ENCODE data around the gene ZNF385B.
A peak's percentile ranks its signal among the peaks of the same experiment; 100 is the strongest.

The ZNF385B gene

DNA sequence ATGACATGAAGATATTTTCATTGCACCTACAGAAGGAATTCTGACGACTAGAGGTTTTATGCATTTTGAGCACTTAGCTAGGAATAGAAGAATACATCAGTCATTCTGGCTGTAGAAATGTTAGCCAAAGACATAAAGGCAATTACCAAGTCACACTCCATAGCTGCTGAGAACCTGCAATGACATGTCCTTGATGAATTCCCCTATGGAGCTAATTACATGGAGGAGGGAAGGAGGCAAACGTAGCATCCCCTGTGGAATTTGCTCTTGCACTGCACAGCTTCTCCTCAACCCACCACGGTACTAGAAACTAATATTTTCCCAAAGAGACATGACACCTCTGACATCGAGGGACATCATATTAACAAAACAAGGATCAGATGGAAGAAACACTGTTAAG lies 422.8 kb downstream of the ZNF385B start:
- no peak overlapping the region for H3K4me3 ChIP-seq (ENCODE audit: low read length)
- no peak overlapping the region for H3K9ac ChIP-seq (ENCODE audit: low read depth, low read length)
- H3K27me3 ChIP-seq (ENCODE audit: insufficient read depth, low read length): no peaks in the 10 kb centered on the region
- H3K9me3 ChIP-seq (ENCODE audit: insufficient read depth, low read depth, low read length): no peaks in the 10 kb centered on the region
- no peak overlapping the region for H3K27ac ChIP-seq (ENCODE audit: low read length)
- H3K36me3 ChIP-seq (ENCODE audit: insufficient read depth, low read depth, low read length): no peaks in the 10 kb centered on the region
- peaks cover 34% of the 10 kb centered on the region for H3K4me1 ChIP-seq (ENCODE audit: insufficient read depth, low read length)

DNA sequence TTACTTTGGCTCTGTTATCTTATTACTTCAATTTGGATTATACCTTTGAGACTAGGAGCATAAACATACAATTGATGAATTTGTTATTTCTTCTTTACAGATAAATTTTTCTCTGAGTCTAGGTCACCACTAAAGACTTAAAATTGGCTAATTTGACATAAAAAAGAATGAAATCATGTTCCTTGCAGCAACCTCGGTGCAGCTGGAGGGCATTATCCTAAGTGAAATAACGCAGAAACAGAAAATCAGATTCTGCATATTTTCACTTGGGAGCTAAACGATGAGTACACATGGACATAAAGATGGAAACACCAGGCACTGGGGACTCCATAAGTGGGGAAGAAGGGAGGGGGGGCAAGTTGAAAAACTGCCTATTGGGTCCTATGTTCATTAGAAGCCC lies 424.0 kb downstream of the ZNF385B start:
- H3K9me3 ChIP-seq (ENCODE audit: insufficient read depth, low read depth, low read length): no peaks in the 10 kb centered on the region
- no peak overlapping the region for H3K9ac ChIP-seq (ENCODE audit: low read depth, low read length)
- H3K4me3 ChIP-seq (ENCODE audit: low read length): no peak overlapping the region
- H3K27ac ChIP-seq (ENCODE audit: low read length): no peak overlapping the region
- no peaks in the 10 kb centered on the region for H3K27me3 ChIP-seq (ENCODE audit: insufficient read depth, low read length)
- peaks cover 22% of the 10 kb centered on the region for H3K4me1 ChIP-seq (ENCODE audit: insufficient read depth, low read length)
- H3K36me3 ChIP-seq (ENCODE audit: insufficient read depth, low read depth, low read length): no peaks in the 10 kb centered on the region

DNA sequence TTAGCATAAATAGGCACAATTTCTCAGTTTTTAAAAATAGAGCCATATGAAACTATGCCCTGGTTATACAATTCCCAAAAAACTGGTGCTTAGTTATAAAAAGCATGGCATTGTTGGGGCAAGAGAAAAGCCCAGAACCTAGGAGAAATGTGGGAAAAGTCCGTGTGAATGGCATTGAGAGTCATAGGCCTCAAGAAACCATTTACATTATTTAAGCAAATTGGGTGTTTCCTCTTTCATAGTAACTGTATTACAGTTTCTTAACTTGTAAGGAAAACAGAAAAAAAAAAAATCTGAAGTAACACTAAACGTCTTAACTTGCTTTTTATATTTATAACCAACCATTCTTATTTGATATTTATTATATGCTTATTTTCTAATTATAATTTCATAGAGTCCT lies 425.8 kb downstream of the ZNF385B start:
- Histone ChIP-seq H3K4me1 (ENCODE audit: insufficient read depth, low read length) (peaks cover 17% of the 10 kb centered on the region), H3K9me3 (ENCODE audit: insufficient read depth, low read depth, low read length) (no peaks in the 10 kb centered on the region), H3K9ac (ENCODE audit: low read depth, low read length) (no peak overlapping the region), H3K27me3 (ENCODE audit: insufficient read depth, low read length) (no peaks in the 10 kb centered on the region), H3K4me3 (ENCODE audit: low read length) (no peak overlapping the region), H3K36me3 (ENCODE audit: insufficient read depth, low read depth, low read length) (no peaks in the 10 kb centered on the region), H3K27ac (ENCODE audit: low read length) (no peak overlapping the region)

DNA sequence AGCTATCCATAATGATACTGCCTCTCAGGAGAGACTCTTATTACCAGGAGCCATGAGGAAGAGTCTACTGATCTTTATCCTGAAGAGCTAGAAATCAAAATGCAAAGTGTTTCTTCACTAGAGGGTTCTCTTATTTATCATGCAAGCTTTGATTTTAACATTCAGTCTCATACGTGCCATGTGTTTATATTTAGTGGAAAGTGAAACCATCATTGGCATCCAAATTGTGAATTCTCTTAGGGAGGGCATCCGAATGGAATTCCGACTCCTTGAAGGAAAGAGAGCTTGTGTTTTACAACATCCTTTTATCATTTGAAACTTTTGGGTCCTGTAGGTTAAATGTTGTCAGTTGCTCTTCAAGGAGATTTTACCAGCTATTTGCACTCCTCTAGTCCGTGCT lies 426.4 kb downstream of the ZNF385B start:
- Histone ChIP-seq H3K4me1 (ENCODE audit: insufficient read depth, low read length) (peaks cover 17% of the 10 kb centered on the region), H3K9me3 (ENCODE audit: insufficient read depth, low read depth, low read length) (no peaks in the 10 kb centered on the region), H3K36me3 (ENCODE audit: insufficient read depth, low read depth, low read length) (no peaks in the 10 kb centered on the region), H3K9ac (ENCODE audit: low read depth, low read length) (no peak overlapping the region), H3K27ac (ENCODE audit: low read length) (no peak overlapping the region), H3K4me3 (ENCODE audit: low read length) (no peak overlapping the region), H3K27me3 (ENCODE audit: insufficient read depth, low read length) (no peaks in the 10 kb centered on the region)

DNA sequence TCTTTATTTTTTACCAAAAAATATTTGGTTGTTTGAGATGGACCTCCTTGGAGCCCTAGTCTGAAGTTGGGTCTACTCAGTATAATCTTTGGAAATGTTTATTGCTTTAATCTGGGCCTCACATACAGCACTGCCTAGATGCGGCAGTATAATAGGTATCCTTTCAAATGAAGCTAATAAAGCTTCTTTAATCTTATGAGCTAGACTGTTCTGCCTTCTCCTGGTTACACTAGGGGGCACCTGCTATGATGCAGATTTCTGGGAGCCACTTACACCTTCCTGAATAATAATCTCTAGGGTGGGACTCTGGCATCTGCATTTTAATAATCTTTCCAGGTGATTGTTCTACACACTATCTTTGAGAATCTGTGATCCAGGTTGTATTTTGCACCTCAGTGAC lies 427.1 kb downstream of the ZNF385B start:
- Histone ChIP-seq H3K27ac (ENCODE audit: low read length) (no peak overlapping the region), H3K4me1 (ENCODE audit: insufficient read depth, low read length) (peaks cover 17% of the 10 kb centered on the region), H3K9ac (ENCODE audit: low read depth, low read length) (no peak overlapping the region), H3K36me3 (ENCODE audit: insufficient read depth, low read depth, low read length) (no peaks in the 10 kb centered on the region), H3K4me3 (ENCODE audit: low read length) (no peak overlapping the region), H3K9me3 (ENCODE audit: insufficient read depth, low read depth, low read length) (no peaks in the 10 kb centered on the region), H3K27me3 (ENCODE audit: insufficient read depth, low read length) (no peaks in the 10 kb centered on the region)

DNA sequence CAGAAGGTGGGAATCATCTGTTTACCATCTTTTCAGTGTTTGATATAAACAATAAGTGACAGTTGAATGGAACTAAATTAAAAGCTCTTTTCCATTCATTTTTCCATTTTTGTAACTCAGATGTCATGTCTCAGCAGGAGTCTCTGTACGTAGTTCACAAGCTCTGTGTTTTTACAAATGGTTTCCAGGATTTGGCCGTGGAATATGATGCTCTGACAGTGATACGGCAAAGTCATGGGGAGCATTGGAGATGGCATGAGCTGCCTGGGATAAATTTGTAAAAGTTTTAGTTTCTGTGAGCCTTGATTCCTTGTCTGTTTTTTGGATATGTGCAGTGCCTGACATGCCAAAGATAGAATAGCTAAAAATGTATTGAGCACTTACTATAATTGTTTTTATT lies 428.7 kb downstream of the ZNF385B start:
- no peaks in the 10 kb centered on the region for H3K27me3 ChIP-seq (ENCODE audit: insufficient read depth, low read length)
- no peak overlapping the region for H3K27ac ChIP-seq (ENCODE audit: low read length)
- no peaks in the 10 kb centered on the region for H3K9me3 ChIP-seq (ENCODE audit: insufficient read depth, low read depth, low read length)
- H3K9ac ChIP-seq (ENCODE audit: low read depth, low read length): no peak overlapping the region
- no peak overlapping the region for H3K4me3 ChIP-seq (ENCODE audit: low read length)
- H3K4me1 ChIP-seq (ENCODE audit: insufficient read depth, low read length): peaks cover 26% of the 10 kb centered on the region
- no peaks in the 10 kb centered on the region for H3K36me3 ChIP-seq (ENCODE audit: insufficient read depth, low read depth, low read length)

DNA sequence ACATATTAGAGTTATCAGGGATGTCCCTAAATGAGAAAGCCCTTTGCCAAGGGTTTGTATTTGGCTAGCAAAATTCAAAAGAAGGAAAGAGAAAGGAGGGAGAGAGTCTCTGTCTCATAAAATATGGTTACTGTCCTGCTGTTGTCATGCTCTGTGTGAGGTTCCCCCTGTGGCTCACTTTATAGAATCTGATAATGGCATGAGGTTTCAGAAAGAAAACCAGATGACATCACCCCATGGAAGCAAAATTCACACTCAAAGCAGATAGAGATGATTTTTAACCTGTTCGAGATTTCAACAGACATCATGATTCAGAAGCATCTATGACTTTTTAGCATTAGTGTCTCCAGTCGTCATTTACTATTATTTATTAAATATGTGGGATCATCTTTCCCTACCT lies 431.8 kb downstream of the ZNF385B start:
- H3K27me3 ChIP-seq (ENCODE audit: insufficient read depth, low read length): no peaks in the 10 kb centered on the region
- H3K27ac ChIP-seq (ENCODE audit: low read length): no peak overlapping the region
- H3K4me3 ChIP-seq (ENCODE audit: low read length): no peak overlapping the region
- no peaks in the 10 kb centered on the region for H3K9me3 ChIP-seq (ENCODE audit: insufficient read depth, low read depth, low read length)
- no peaks in the 10 kb centered on the region for H3K36me3 ChIP-seq (ENCODE audit: insufficient read depth, low read depth, low read length)
- peaks cover 15% of the 10 kb centered on the region; the same call in 1 of the 2 replicates for H3K4me1 ChIP-seq (ENCODE audit: insufficient read depth, low read length)
- no peak overlapping the region for H3K9ac ChIP-seq (ENCODE audit: low read depth, low read length)

DNA sequence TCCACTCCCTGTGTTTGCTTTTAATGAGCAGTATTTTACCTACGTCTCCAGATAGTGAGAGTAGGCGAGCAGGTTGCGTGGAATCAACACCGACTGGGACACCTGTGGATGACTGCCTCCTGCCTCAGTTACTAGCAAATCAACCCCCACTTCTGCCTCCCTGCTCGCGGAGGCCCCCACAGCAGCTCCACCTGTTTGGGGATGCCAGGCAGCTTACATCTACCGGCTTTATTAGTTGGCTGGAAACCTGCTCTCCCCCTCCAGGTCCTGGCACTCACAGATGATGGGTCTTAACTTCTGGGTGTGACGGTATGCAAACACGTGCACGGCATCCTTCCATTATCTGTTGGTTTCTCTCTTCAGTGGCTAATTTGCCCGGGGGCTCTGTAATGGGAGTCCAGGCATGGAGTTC lies 432.3 kb downstream of the ZNF385B start:
- peak overlapping the region; percentile 11; the same call in 1 of the 2 replicates for H3K9ac ChIP-seq (ENCODE audit: low read depth, low read length)
- H3K36me3 ChIP-seq (ENCODE audit: insufficient read depth, low read depth, low read length): no peaks in the 10 kb centered on the region
- peaks cover 13% of the 10 kb centered on the region; the same call in 1 of the 2 replicates for H3K4me1 ChIP-seq (ENCODE audit: insufficient read depth, low read length)
- peak overlapping the region; percentile 46; the same call in 1 of the 2 replicates for H3K4me3 ChIP-seq (ENCODE audit: low read length)
- no peaks in the 10 kb centered on the region for H3K9me3 ChIP-seq (ENCODE audit: insufficient read depth, low read depth, low read length)
- H3K27ac ChIP-seq (ENCODE audit: low read length): no peak overlapping the region
- H3K27me3 ChIP-seq (ENCODE audit: insufficient read depth, low read length): no peaks in the 10 kb centered on the region

DNA sequence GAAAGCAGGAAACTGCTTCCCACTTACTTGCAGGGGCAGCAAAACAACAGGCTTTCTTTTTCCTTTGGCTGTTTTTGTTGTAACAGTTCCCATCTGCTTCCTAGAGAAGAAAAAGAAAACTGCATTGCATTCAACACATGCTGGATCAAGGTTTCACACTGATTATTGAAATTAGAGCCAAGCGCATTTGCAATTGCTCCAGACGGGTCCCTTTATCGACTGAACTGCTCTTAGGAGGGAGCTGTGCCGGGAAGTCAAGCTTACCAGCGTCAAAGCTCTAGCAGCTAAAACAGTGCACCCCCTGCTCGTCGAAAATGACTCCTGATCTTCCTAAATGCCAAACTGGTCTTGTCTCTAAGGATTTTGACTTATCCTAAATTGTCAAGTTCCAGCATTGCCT lies 432.8 kb downstream of the ZNF385B start:
- H3K9ac ChIP-seq (ENCODE audit: low read depth, low read length): peak overlapping the region; percentile 11; the same call in 1 of the 2 replicates

DNA sequence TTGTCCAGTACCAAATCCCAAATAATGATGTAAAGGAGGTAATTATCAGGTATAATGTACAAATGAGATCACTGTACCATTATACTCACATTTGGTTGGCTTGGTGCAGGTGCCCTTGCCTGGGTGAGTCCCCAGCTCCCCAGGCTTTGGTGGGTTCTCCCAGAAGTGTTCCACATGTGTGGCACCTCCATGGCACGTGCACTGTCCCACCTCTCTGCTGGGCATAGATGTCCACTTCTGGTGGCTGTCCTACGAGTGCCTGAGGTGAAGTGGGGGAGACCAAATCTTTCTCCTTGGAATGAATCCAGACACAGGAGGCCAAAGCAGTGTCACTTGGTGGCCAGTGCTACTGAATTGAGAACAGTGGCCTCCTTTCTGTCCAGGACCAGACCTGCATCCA lies 434.3 kb downstream of the ZNF385B start:
- Histone ChIP-seq H3K4me1 (ENCODE audit: insufficient read depth, low read length) (peaks cover 13% of the 10 kb centered on the region; the same call in 1 of the 2 replicates), H3K4me3 (ENCODE audit: low read length) (no peak overlapping the region), H3K9me3 (ENCODE audit: insufficient read depth, low read depth, low read length) (no peaks in the 10 kb centered on the region), H3K9ac (ENCODE audit: low read depth, low read length) (no peak overlapping the region), H3K27ac (ENCODE audit: low read length) (no peak overlapping the region), H3K27me3 (ENCODE audit: insufficient read depth, low read length) (no peaks in the 10 kb centered on the region), H3K36me3 (ENCODE audit: insufficient read depth, low read depth, low read length) (no peaks in the 10 kb centered on the region)

More for the DNA sequence above, 432.8 kb downstream of the ZNF385B start:
- Histone ChIP-seq H3K4me3 (ENCODE audit: low read length) (peak overlapping the region; percentile 46), H3K36me3 (ENCODE audit: insufficient read depth, low read depth, low read length) (no peaks in the 10 kb centered on the region), H3K9me3 (ENCODE audit: insufficient read depth, low read depth, low read length) (no peaks in the 10 kb centered on the region), H3K27ac (ENCODE audit: low read length) (peak overlapping the region; percentile 33), H3K4me1 (ENCODE audit: insufficient read depth, low read length) (peaks cover 13% of the 10 kb centered on the region; the same call in 1 of the 2 replicates), H3K27me3 (ENCODE audit: insufficient read depth, low read length) (no peaks in the 10 kb centered on the region)

DNA sequence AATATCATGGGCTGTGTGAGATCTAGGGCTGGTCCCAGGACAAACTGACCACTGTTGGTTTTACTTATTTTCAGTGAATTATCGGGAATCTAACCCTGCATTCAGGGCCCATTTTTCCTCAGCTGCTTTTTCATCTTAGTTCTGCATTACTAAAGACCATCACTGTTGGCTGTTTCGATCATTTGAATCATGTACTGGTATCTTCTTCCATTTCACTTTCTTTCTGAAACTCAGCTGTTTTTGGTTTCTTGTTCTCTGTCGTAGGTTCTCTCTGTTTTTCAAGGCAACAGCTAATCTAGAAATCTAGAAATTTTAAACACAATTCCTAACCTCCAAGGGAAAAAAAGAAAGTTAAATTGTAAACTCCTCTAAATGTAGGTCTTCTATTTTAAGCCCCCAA lies 436.8 kb downstream of the ZNF385B start:
- H3K9ac ChIP-seq (ENCODE audit: low read depth, low read length): no peak overlapping the region
- no peaks in the 10 kb centered on the region for H3K36me3 ChIP-seq (ENCODE audit: insufficient read depth, low read depth, low read length)
- no peak overlapping the region for H3K4me3 ChIP-seq (ENCODE audit: low read length)

DNA sequence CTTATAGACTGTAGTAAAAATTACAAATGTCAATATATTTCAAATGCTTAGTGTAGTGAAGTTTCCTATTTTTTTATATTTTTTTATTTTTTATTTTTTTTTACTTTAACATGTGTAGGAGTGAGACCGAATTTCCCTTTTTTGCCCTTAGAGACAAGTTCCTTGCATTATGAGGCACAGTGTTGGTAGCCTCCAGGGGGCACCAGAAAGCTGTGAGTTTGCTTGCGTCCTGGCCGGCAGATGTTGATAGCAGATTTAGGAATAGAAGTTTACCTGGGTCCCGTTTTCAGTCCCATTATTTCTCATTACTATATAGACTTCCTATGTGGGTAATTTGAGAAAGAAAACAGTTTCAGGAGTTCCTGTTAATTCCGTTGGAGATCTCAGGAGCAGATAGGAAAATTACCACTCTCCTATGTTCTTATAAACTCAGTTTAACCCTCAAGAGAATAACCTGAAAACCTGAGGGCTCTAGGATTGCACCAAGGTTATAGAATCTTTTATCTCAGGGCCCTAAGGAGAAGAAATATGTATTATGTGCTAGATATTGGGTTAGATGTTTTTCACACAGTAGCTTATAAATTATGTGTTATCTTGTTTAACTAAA lies 439.3 kb downstream of the ZNF385B start:
- H3K27ac ChIP-seq (ENCODE audit: low read length): no peak overlapping the region
- H3K36me3 ChIP-seq (ENCODE audit: insufficient read depth, low read depth, low read length): no peaks in the 10 kb centered on the region
- no peaks in the 10 kb centered on the region for H3K9me3 ChIP-seq (ENCODE audit: insufficient read depth, low read depth, low read length)
- no peaks in the 10 kb centered on the region for H3K4me1 ChIP-seq (ENCODE audit: insufficient read depth, low read length)
- no peak overlapping the region for H3K4me3 ChIP-seq (ENCODE audit: low read length)
- H3K9ac ChIP-seq (ENCODE audit: low read depth, low read length): no peak overlapping the region
- no peaks in the 10 kb centered on the region for H3K27me3 ChIP-seq (ENCODE audit: insufficient read depth, low read length)

More for the DNA sequence above, 436.8 kb downstream of the ZNF385B start:
- Histone ChIP-seq H3K9me3 (ENCODE audit: insufficient read depth, low read depth, low read length) (no peaks in the 10 kb centered on the region), H3K27me3 (ENCODE audit: insufficient read depth, low read length) (no peaks in the 10 kb centered on the region), H3K4me1 (ENCODE audit: insufficient read depth, low read length) (peaks cover 9% of the 10 kb centered on the region; the same call in 1 of the 2 replicates), H3K27ac (ENCODE audit: low read length) (no peak overlapping the region)

Data from iPS-20b (cell line).